PC-9 (cell line): Measurements from ENCODE around the gene MAP10. TPM values are rescaled to one million over a fixed set of nuclear protein-coding genes. Genes with fewer than 3 reads are reported as not detected.

ENCODE experiments used
- BruUV-seq: library from RNA; stranded (reverse); fragments of 400-500 nt; replicated peaks from 2 replicates; lab custom pipeline; 2021; lab: Mats Ljungman, UMichigan
- CTCF ChIA-PET: fragments of 300-600 bp; sonication (Branson Sonifier 250); formaldehyde crosslinking; loops from one replicate; lab custom pipeline; 2022; ENCODE audit warnings: antibody characterized with exemption; lab: Charles Lee
- POLR2A ChIA-PET: fragments of 300-600 bp; sonication (Branson Sonifier 250); formaldehyde crosslinking; loops from one replicate; lab custom pipeline; 2022; ENCODE audit warnings: antibody characterized with exemption; ENCODE audit not compliant: unreplicated experiment; lab: Charles Lee
- DNase-seq, 2 experiments: peaks; one replicate each; pipeline versions ENCODE4 v3.0.0 to v3.0.0-alpha.2; 2015 to 2022; ENCODE audit warnings: mixed read lengths in 1 of 2
- H2AFZ ChIP-seq: fragments of 200-600 bp; sonication (generic); 2 replicates; pipeline ENCODE4 v1.8.1; 2017; ENCODE audit warnings: antibody characterized with exemption
- H3F3A ChIP-seq: fragments of 200-600 bp; sonication (generic); 2 replicates; pipeline ENCODE4 v1.8.1; 2017; ENCODE audit warnings: antibody characterized with exemption, mild to moderate bottlenecking, low read depth; ENCODE audit not compliant: insufficient read depth
- H3K27ac ChIP-seq: fragments of 200-600 bp; sonication (generic); 2 replicates; pipeline ENCODE4 v1.6.1; 2016; ENCODE audit warnings: mixed run types
- H3K27me3 ChIP-seq: fragments of 200-600 bp; sonication (generic); 2 replicates; pipeline ENCODE4 v1.6.1; 2016; ENCODE audit warnings: low read depth, mixed run types; ENCODE audit not compliant: insufficient read depth
- H3K36me3 ChIP-seq: fragments of 200-600 bp; sonication (generic); 2 replicates; pipeline ENCODE4 v1.6.1; 2016; ENCODE audit warnings: low read depth, mixed run types
- H3K4me1 ChIP-seq: fragments of 200-600 bp; sonication (generic); replicated peaks from 2 replicates; pipeline ENCODE4 v1.6.1; 2016; ENCODE audit warnings: mixed run types; ENCODE audit not compliant: insufficient read depth
- H3K4me2 ChIP-seq: fragments of 200-600 bp; sonication (generic); 2 replicates; pipeline ENCODE4 v1.6.1; 2017; ENCODE audit warnings: mixed run types
- H3K4me3 ChIP-seq: fragments of 200-600 bp; sonication (generic); 2 replicates; pipeline ENCODE4 v1.6.1; 2016; ENCODE audit warnings: mixed run types
- H3K79me2 ChIP-seq: fragments of 200-600 bp; sonication (generic); 2 replicates; pipeline ENCODE4 v1.6.1; 2017; ENCODE audit warnings: low read depth, mixed run types
- H3K9me2 ChIP-seq: fragments of 200-600 bp; sonication (generic); 2 replicates; pipeline ENCODE4 v1.8.1; 2017; ENCODE audit warnings: mild to moderate bottlenecking; ENCODE audit not compliant: insufficient read depth
- H3K9me3 ChIP-seq: fragments of 200-600 bp; sonication (generic); 2 replicates; pipeline ENCODE4 v1.8.1; 2016; ENCODE audit warnings: low read depth; ENCODE audit not compliant: insufficient read depth
- H4K20me1 ChIP-seq: fragments of 200-600 bp; sonication (generic); 2 replicates; pipeline ENCODE4 v1.8.1; 2017; ENCODE audit not compliant: insufficient read depth
- CTCF ChIP-seq: fragments of 200-600 bp; sonication (generic); conservative IDR thresholded peaks from 2 replicates; pipeline ENCODE4 v1.6.1; 2017; ENCODE audit warnings: mixed run types, antibody characterized with exemption, mild to moderate bottlenecking, moderate library complexity
- EZH2 ChIP-seq: fragments of 200-600 bp; sonication (generic); IDR thresholded peaks from 2 replicates; pipeline ENCODE4 v1.8.0; 2017; ENCODE audit warnings: antibody characterized with exemption, low read depth
- intact Hi-C: fragments of 100-400 bp; cut with micrococcal nuclease; formaldehyde crosslinking; loops from one replicate; pipeline ENCODE4 v1.10.0; 2022; ENCODE audit not compliant: unreplicated experiment
- total RNA-seq: library from RNA; stranded (reverse); gene quantifications from 2 replicates; pipeline ENCODE4 v1.2.3, GENCODE V29; 2021

Gene MAP10
- total RNA-seq, 1 experiment from 2014 or later = 0.13 TPM

GRCh38 chr1:232773752-232774151, 31.5 kb upstream of the MAP10 start:
- Histone ChIP-seq H3K4me2 (no peak overlapping the region), H3K4me1 (no peaks in the 10 kb centered on the region), H3F3A (no peaks in the 10 kb centered on the region), H3K79me2 (no peaks in the 10 kb centered on the region), H2AFZ (no peak overlapping the region), H3K4me3 (no peak overlapping the region), H3K9me2 (no peaks in the 10 kb centered on the region), H3K9me3 (no peaks in the 10 kb centered on the region), H3K27me3 (no peaks in the 10 kb centered on the region), H4K20me1 (no peaks in the 10 kb centered on the region), H3K27ac (no peak overlapping the region), H3K36me3 (no peaks in the 10 kb centered on the region)
- intact Hi-C loops = no loop called here
- no peak for TF ChIP-seq EZH2
- no peak for TF ChIP-seq CTCF
- no TSS peak for BruUV-seq
- POLR2A ChIA-PET = no interaction called here
- CTCF ChIA-PET = no interaction called here
- no peak for DNase-seq

GRCh38 chr1:232776526-232777106, 28.6 kb upstream of the MAP10 start:
- POLR2A ChIA-PET = no interaction called here
- no peak overlapping the region for H3K4me2 ChIP-seq
- H3K9me3 ChIP-seq = no peaks in the 10 kb centered on the region
- no peak overlapping the region for H3K27ac ChIP-seq
- intact Hi-C loops = no loop called here
- DNase-seq = no peak
- no peaks in the 10 kb centered on the region for H3F3A ChIP-seq
- H3K9me2 ChIP-seq = no peaks in the 10 kb centered on the region
- H3K27me3 ChIP-seq = no peaks in the 10 kb centered on the region; the same call in 1 of the 2 replicates
- no peaks in the 10 kb centered on the region for H3K79me2 ChIP-seq
- no peaks in the 10 kb centered on the region for H4K20me1 ChIP-seq
- no peaks in the 10 kb centered on the region for H3K36me3 ChIP-seq
- no peak overlapping the region for H3K4me3 ChIP-seq
- TF ChIP-seq EZH2 (no peak), CTCF (no peak)
- CTCF ChIA-PET = no interaction called here
- H2AFZ ChIP-seq = no peak overlapping the region
- no peaks in the 10 kb centered on the region for H3K4me1 ChIP-seq
- no TSS peak for BruUV-seq

GRCh38 chr1:232780354-232780753, 24.9 kb upstream of the MAP10 start:
- no peak overlapping the region for H2AFZ ChIP-seq
- no peaks in the 10 kb centered on the region for H3K9me2 ChIP-seq
- CTCF ChIA-PET = no interaction called here
- H3K27me3 ChIP-seq = no peaks in the 10 kb centered on the region; the same call in 1 of the 2 replicates
- H3K79me2 ChIP-seq = no peaks in the 10 kb centered on the region
- BruUV-seq = no TSS peak
- no peak overlapping the region for H3K4me3 ChIP-seq
- POLR2A ChIA-PET = no interaction called here
- H3K9me3 ChIP-seq = no peaks in the 10 kb centered on the region
- no peak overlapping the region for H3K27ac ChIP-seq
- H3K4me1 ChIP-seq = no peaks in the 10 kb centered on the region
- TF ChIP-seq CTCF = no peak
- TF ChIP-seq EZH2 = no peak
- H3K4me2 ChIP-seq = no peak overlapping the region
- no peaks in the 10 kb centered on the region for H3F3A ChIP-seq
- H3K36me3 ChIP-seq = no peaks in the 10 kb centered on the region
- H4K20me1 ChIP-seq = no peaks in the 10 kb centered on the region
- intact Hi-C loops = no loop called here
- no peak for DNase-seq
